ENCODE measurements around the gene STK33. TPM values are rescaled to one million over a fixed set of nuclear protein-coding genes. Genes with fewer than 3 reads are reported as not detected.

STK33 gene
- total RNA-seq, 1 donor = 1.1 TPM

DNA sequence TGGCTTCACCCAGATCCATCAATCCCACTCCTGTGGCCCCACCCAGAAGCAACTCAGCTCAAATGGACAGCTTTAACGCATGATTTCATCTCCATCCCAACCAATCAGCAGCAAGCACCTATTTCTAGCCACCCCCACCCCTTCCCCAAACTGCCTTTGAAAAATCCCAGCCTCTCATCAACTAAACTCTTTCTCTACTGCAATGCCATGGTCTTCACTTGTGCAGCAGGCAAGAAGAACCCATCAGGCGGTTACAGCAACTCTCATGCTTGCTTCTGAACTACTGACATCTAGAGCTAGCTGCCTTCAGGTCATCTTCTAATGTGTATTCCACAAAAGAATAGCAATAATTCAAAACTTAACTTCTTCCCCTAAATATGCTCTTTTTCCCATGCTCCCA, 42.1 kb upstream of the STK33 start:
- no peak overlapping the region for H3K4me3 ChIP-seq (ENCODE audit: low read depth, low read length)
- no peak for DNase-seq (ENCODE audit: low read depth)
- TF ChIP-seq, protein P1, sequence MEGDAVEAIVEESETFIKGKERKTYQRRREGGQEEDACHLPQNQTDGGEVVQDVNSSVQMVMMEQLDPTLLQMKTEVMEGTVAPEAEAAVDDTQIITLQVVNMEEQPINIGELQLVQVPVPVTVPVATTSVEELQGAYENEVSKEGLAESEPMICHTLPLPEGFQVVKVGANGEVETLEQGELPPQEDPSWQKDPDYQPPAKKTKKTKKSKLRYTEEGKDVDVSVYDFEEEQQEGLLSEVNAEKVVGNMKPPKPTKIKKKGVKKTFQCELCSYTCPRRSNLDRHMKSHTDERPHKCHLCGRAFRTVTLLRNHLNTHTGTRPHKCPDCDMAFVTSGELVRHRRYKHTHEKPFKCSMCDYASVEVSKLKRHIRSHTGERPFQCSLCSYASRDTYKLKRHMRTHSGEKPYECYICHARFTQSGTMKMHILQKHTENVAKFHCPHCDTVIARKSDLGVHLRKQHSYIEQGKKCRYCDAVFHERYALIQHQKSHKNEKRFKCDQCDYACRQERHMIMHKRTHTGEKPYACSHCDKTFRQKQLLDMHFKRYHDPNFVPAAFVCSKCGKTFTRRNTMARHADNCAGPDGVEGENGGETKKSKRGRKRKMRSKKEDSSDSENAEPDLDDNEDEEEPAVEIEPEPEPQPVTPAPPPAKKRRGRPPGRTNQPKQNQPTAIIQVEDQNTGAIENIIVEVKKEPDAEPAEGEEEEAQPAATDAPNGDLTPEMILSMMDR (IDR thresholded peaks at IDR 0.05; ENCODE audit: insufficient read depth, low read length) = no peak

DNA sequence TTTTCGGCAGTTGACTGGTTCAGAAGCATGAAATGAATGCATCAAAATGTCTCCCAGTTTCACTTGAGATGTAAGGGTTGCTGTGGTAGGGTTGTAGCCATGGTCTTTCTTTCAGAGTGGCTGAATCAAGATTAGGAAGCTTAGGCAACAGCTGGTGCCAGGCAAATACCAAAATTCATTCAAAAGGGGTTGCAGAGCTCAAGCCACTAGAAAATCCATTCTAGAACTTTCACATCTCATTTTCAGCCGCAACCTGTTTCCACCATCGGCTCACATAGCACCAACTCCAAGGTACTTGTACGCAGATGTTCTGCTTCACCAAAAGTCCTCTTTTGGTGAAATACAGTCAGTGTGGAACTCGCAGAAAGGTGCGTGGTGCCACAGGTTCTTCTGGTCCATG, 40.5 kb upstream of the STK33 start:
- H3K4me3 ChIP-seq (ENCODE audit: low read depth, low read length) = no peak overlapping the region
- TF ChIP-seq, protein P1 (IDR thresholded peaks at IDR 0.05; ENCODE audit: insufficient read depth, low read length) = no peak
- no peak for DNase-seq (ENCODE audit: low read depth)

DNA sequence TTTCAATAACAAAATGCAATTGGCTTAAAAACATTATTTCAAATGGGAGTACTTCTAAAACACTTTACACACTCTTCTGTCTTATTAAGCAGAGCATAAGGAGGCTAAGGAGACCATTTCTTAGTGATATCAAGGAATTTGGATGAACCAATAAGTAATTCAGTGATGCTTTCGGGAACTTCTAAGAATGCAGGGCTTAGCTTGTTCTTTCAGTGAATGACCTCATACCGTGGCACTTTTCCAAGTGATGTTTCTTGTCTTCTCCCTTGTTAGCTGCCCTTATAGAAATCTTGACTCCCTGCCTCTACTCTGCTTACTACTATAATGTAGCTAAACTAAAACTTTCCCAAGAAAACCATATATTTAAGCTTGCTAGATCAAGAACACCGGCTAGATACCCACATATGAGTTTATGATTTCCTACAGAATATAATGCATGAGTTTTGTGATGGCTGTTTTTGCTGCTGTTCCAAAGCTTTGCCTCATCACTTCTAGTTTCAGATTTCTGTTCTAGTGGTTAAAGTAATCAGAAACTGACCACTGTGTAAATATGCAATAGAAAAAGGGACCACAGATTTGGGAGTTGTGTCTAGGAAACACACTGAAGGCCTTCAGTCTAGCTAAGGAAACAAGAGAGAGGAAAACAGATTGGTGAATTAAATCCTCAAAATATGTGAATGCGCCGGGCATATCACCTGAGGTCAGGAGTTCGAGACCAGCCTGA, 37.5 kb upstream of the STK33 start:
- H3K4me3 ChIP-seq (ENCODE audit: low read depth, low read length) = no peak overlapping the region
- TF ChIP-seq, protein P1 (IDR thresholded peaks at IDR 0.05; ENCODE audit: insufficient read depth, low read length) = no peak
- DNase-seq (ENCODE audit: low read depth) = peak; percentile 69

DNA sequence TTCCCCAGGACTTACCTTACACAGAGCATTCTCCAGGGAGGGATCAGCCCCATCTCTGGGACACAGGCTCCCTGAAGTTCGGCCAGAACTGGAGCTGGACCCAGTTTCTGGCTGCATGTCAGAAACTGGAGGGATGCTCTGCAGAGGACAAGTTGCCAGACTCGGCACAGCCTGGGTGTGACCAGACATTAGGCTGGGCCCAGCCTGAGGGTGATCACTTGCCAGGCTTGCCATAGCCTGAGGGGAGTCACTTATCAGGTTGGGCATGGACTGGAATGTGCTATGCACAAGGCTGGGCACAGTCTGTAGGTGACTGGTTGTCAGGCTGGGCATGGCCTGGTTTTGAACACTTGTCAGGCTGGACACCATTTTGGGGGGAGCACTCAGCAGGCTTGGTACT, 30.7 kb upstream of the STK33 start:
- DNase-seq (ENCODE audit: low read depth) = no peak
- H3K4me3 ChIP-seq (ENCODE audit: low read depth, low read length) = no peak overlapping the region
- TF ChIP-seq, protein P1 (IDR thresholded peaks at IDR 0.05; ENCODE audit: insufficient read depth, low read length) = no peak

DNA sequence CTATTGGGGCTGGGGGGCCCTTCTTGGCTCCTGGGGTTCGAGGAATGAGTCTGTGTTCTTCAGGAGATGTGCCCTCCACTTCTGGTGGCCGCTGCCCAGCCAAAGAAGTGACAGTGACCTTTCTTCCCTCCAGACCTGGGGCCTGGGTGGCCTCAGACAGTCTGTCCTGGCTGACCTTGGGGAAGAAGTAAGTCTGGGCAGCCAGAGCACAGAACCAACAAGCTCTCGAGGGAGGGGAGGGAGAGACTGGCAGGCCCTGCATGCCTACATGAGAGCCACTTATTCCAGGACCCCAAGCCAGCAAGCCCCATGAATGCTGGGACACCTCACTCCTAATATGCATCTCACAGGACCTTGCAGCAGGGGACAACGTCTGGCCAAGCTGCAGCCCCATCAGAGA, 27.1 kb upstream of the STK33 start:
- TF ChIP-seq, protein P1 (IDR thresholded peaks at IDR 0.05; ENCODE audit: insufficient read depth, low read length) = no peak
- DNase-seq (ENCODE audit: low read depth) = no peak

DNA sequence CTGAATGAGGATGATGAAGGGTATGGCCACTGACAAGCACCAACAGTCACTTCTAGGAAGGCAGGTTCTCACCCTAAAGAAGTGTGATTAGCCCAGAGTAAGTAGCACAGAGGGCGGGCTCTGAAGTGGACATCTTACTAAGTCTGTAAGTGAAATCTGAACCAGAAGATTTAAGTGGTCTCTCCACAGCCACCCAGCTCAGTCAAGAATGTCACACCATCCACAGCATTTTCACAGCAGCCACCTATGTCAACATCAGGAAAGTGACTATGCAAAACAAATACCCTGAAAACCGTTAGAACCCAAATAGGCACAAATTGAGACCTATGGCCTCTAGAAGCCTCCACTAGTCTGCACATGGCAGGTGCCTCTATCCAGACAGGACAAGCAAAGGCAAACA, 23.0 kb upstream of the STK33 start:
- DNase-seq (ENCODE audit: low read depth) = no peak
- TF ChIP-seq, protein P1 (IDR thresholded peaks at IDR 0.05; ENCODE audit: insufficient read depth, low read length) = no peak
- H3K4me3 ChIP-seq (ENCODE audit: low read depth, low read length) = no peak overlapping the region

More for the DNA sequence above, 27.1 kb upstream of the STK33 start:
- no peak overlapping the region for H3K4me3 ChIP-seq (ENCODE audit: low read depth, low read length)
